Fibroblast of pulmonary artery (primary cell): ENCODE results near the gene DKKL1.

Experiments
- DNase-seq: peaks from one replicate; pipeline ENCODE4 v3.0.0-alpha.2; 2010; ENCODE audit warnings: low read depth
- H3K4me3 ChIP-seq: replicated peaks from 2 replicates; pipeline ENCODE4 v1.5.1; 2011; ENCODE audit warnings: low read depth, mild to moderate bottlenecking, control low read depth, low read length, moderate library complexity
- CTCF ChIP-seq: IDR thresholded peaks from 2 replicates; pipeline ENCODE4 v1.5.1; 2011; ENCODE audit warnings: mild to moderate bottlenecking, control low read depth, low read length, inconsistent platforms; ENCODE audit errors: missing control alignments

The DKKL1 gene

GRCh38 chr19:49335784-49336481 lies 27.7 kb upstream of the DKKL1 start:
- TF ChIP-seq CTCF, result no peak
- no peak for DNase-seq
- no peak overlapping the region for H3K4me3 ChIP-seq

- TF ChIP-seq CTCF, result no peak
- DNase-seq, result no peak
- no peak overlapping the region for H3K4me3 ChIP-seq
These were observed 27.0 kb upstream of the DKKL1 start for GRCh38 chr19:49336482-49337266.

- no peak for DNase-seq
- TF ChIP-seq CTCF, result no peak
- no peak overlapping the region for H3K4me3 ChIP-seq
These were observed 26.2 kb upstream of the DKKL1 start for GRCh38 chr19:49337267-49338022.

DNA sequence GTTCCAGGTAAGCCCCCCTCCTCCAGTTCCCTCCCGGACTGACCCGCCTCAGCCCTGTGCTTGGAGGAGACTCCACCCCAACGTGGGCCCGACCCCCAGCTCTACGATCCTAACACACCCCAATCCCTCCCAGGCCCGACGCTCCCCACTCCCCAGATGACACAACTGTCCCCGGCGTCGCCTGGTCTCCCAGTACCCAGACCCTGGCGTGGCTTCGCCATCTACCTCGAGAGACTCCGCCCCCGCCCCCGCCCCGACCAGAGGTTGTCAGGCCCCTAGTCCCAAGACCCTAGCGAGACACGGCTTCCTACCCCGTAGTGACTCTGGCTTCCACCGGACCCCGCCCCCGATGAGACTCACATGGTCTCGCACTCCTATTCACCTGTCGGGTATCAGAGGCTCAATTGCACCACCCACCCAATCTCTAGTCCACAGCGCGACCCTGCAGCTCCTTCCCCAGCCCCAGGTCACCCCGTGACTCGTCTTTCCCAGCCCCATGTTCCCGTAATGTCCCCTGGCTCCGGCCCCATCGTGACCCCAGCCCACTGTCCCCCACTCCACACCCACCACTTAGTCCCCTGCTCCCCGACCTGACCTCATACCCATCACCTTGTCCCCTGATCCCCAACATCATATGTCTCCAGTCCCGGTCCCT lies 25.5 kb upstream of the DKKL1 start:
- no peak for DNase-seq
- no peak overlapping the region for H3K4me3 ChIP-seq
- no peak for TF ChIP-seq CTCF

- DNase-seq, result peak; percentile 44
- no peak for TF ChIP-seq CTCF
- peak overlapping the region; percentile 13 for H3K4me3 ChIP-seq
These were observed 24.9 kb upstream of the DKKL1 start for GRCh38 chr19:49338691-49339300.
